Measurements from ENCODE around the gene EPHA1. TPM values are rescaled to one million over a fixed set of nuclear protein-coding genes. Genes with fewer than 3 reads are reported as not detected.

EPHA1 gene
- total and polyA plus RNA-seq, 2 donors (not counting 1 experiment from before 2014, with no cell fraction given) = 0.39 to 0.49 TPM

- H3K4me1 ChIP-seq (ENCODE audit: control insufficient read depth in 2 of 2, insufficient read depth in 2 of 2, low read length in 2 of 2) = no peaks in the 10 kb centered on the region
- no peak for TF ChIP-seq EZH2 (IDR thresholded peaks at IDR 0.05; ENCODE audit: borderline replicate concordance, insufficient read depth, low read depth, low read length, poor library complexity, severe bottlenecking)
- TF ChIP-seq, protein P1, sequence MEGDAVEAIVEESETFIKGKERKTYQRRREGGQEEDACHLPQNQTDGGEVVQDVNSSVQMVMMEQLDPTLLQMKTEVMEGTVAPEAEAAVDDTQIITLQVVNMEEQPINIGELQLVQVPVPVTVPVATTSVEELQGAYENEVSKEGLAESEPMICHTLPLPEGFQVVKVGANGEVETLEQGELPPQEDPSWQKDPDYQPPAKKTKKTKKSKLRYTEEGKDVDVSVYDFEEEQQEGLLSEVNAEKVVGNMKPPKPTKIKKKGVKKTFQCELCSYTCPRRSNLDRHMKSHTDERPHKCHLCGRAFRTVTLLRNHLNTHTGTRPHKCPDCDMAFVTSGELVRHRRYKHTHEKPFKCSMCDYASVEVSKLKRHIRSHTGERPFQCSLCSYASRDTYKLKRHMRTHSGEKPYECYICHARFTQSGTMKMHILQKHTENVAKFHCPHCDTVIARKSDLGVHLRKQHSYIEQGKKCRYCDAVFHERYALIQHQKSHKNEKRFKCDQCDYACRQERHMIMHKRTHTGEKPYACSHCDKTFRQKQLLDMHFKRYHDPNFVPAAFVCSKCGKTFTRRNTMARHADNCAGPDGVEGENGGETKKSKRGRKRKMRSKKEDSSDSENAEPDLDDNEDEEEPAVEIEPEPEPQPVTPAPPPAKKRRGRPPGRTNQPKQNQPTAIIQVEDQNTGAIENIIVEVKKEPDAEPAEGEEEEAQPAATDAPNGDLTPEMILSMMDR (IDR thresholded peaks at IDR 0.05) = no peak
- ChIA-PET CTCF (interaction anchor here (1.0 to 2.0 kb wide), 2 partner anchors 16 to 161 kb away, joined by 4 to 5 read pairs; no protein-coding TSS in a partner anchor), POLR2A (interaction anchor here (0.6 kb wide), 1 partner anchor 21 kb away, joined by 6 read pairs; no protein-coding TSS in a partner anchor)
- H3K27me3 ChIP-seq (replicated peaks in 1 of 4; ENCODE audit: control extremely low read depth in 1 of 4, control insufficient read depth in 3 of 4, insufficient read depth in 4 of 4, low read length in 3 of 4) = no peaks in the 10 kb centered on the region
- no peaks in the 10 kb centered on the region for H4K20me1 ChIP-seq (ENCODE audit: control insufficient read depth, insufficient read depth, low read length, poor library complexity, severe bottlenecking)
- intact Hi-C loops (cut with micrococcal nuclease) = no loop called here
- H3K36me3 ChIP-seq (replicated peaks in 1 of 2; ENCODE audit: control extremely low read depth in 1 of 2, control insufficient read depth in 1 of 2, extremely low read depth in 1 of 2, insufficient read depth in 2 of 2, low read length in 1 of 2) = no peaks in the 10 kb centered on the region
- no peak overlapping the region for H2AFZ ChIP-seq (ENCODE audit: insufficient read depth, low read depth, low read length, poor library complexity, severe bottlenecking)
- H3K4me2 ChIP-seq (replicated peaks; ENCODE audit: low read depth, low read length, poor library complexity, severe bottlenecking) = no peak overlapping the region
- Mint-ChIP-seq H3K27ac (no peak overlapping the region), H3K4me1 (no peaks in the 10 kb centered on the region), H3K9me3 (ENCODE audit: insufficient read depth) (no peaks in the 10 kb centered on the region), H3K4me3 (no peak overlapping the region), H3K27me3 (no peaks in the 10 kb centered on the region)
- over 99% methylated on average over 12 of the region's 12 CpGs for WGBS (ENCODE audit: insufficient coverage)
- DNase-seq = no peak
- no peak overlapping the region for H3K4me3 ChIP-seq (ENCODE audit: control extremely low read depth in 1 of 5, extremely low read depth in 1 of 5, insufficient read depth in 1 of 5, low read depth in 2 of 5, low read length in 4 of 5)
- no peak for ATAC-seq (ENCODE audit: low read depth)
- H3K9ac ChIP-seq (ENCODE audit: low read length) = no peak overlapping the region
- H3K9me3 ChIP-seq (ENCODE audit: control extremely low read depth in 1 of 3, control insufficient read depth in 2 of 3, insufficient read depth in 1 of 3, low read length in 2 of 3) = no peaks in the 10 kb centered on the region
- no peak overlapping the region for H3K27ac ChIP-seq (ENCODE audit: low read length in 2 of 2)
- no peaks in the 10 kb centered on the region for H3K79me2 ChIP-seq (ENCODE audit: control insufficient read depth, insufficient read depth, low read length)
Measured at GRCh38 chr7:143401265-143401664, 7.4 kb downstream of the EPHA1 start.

DNA sequence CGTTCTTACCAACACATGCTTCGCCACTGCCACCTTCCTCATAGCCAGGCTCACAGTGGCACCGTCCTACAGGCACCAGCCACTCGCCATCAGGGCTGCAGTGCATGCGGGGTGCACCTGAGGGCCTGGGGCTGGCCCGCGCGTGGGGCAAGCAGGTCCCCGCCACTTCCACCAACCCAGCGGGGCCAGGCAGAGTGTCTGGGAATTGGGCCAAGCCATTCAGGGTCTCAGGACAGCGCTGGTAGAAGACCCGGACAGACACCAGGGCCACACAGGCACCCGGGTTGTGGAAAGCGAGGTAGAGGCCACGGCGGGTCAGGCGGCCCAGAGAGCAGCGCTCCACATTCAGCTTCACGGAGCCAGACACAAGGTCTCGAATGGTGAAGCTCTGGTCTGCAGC, 9.0 kb downstream of the EPHA1 start:
- H3K9me3 Mint-ChIP-seq (ENCODE audit: insufficient read depth) = no peaks in the 10 kb centered on the region
- no peak for DNase-seq
- intact Hi-C loops (cut with micrococcal nuclease) = no loop called here
- Histone ChIP-seq H3K9ac (ENCODE audit: low read length) (no peak overlapping the region), H3K27me3 (replicated peaks in 1 of 4; ENCODE audit: control extremely low read depth in 1 of 4, control insufficient read depth in 3 of 4, insufficient read depth in 4 of 4, low read length in 3 of 4) (no peaks in the 10 kb centered on the region), H3K27ac (ENCODE audit: low read length in 2 of 2) (no peak overlapping the region), H4K20me1 (ENCODE audit: control insufficient read depth, insufficient read depth, low read length, poor library complexity, severe bottlenecking) (no peaks in the 10 kb centered on the region), H3K79me2 (ENCODE audit: control insufficient read depth, insufficient read depth, low read length) (no peaks in the 10 kb centered on the region), H3K4me1 (ENCODE audit: control insufficient read depth in 2 of 2, insufficient read depth in 2 of 2, low read length in 2 of 2) (no peaks in the 10 kb centered on the region), H2AFZ (ENCODE audit: insufficient read depth, low read depth, low read length, poor library complexity, severe bottlenecking) (no peak overlapping the region), H3K4me2 (replicated peaks; ENCODE audit: low read depth, low read length, poor library complexity, severe bottlenecking) (no peak overlapping the region), H3K4me3 (ENCODE audit: control extremely low read depth in 1 of 5, extremely low read depth in 1 of 5, insufficient read depth in 1 of 5, low read depth in 2 of 5, low read length in 4 of 5) (no peak overlapping the region), H3K36me3 (replicated peaks in 1 of 2; ENCODE audit: control extremely low read depth in 1 of 2, control insufficient read depth in 1 of 2, extremely low read depth in 1 of 2, insufficient read depth in 2 of 2, low read length in 1 of 2) (no peaks in the 10 kb centered on the region), H3K9me3 (ENCODE audit: control extremely low read depth in 1 of 3, control insufficient read depth in 2 of 3, insufficient read depth in 1 of 3, low read length in 2 of 3) (no peaks in the 10 kb centered on the region)
- WGBS (ENCODE audit: insufficient coverage) = 95% methylated on average over 13 of the region's 20 CpGs
- H3K4me3 Mint-ChIP-seq = no peak overlapping the region
- H3K27me3 Mint-ChIP-seq = no peaks in the 10 kb centered on the region
- ChIA-PET CTCF (no interaction called here), POLR2A (no interaction called here)
- no peak for ATAC-seq (ENCODE audit: low read depth)
- TF ChIP-seq, protein P1 (IDR thresholded peaks at IDR 0.05) = no peak
- TF ChIP-seq EZH2 (IDR thresholded peaks at IDR 0.05; ENCODE audit: borderline replicate concordance, insufficient read depth, low read depth, low read length, poor library complexity, severe bottlenecking) = no peak
- no peaks in the 10 kb centered on the region for H3K4me1 Mint-ChIP-seq
- H3K27ac Mint-ChIP-seq = no peak overlapping the region
